Keratinocyte (primary cell): ENCODE results near the gene CLEC9A. TPM values are rescaled to one million over a fixed set of nuclear protein-coding genes. Genes with fewer than 3 reads are reported as not detected.

ENCODE experiments used
- DNase-seq: peaks from one replicate; pipeline ENCODE4 v3.0.0-alpha.2; 2011; ENCODE audit warnings: low read depth, missing footprints, low spot score
- FAIRE-seq: peaks from 2 replicates; lab custom pipeline; 2011; peaks lifted over from hg19 to GRCh38; lab: Jason Lieb, UNC
- H2AFZ ChIP-seq: 2 replicates; pipeline ENCODE4 v1.6.0; 2012; ENCODE audit warnings: low read length, control low read depth, inconsistent platforms; ENCODE audit not compliant: control insufficient read depth
- H3K27ac ChIP-seq: 2 replicates; pipeline ENCODE4 v1.5.1; 2011; ENCODE audit warnings: low read length; ENCODE audit not compliant: control insufficient read depth, insufficient read depth
- H3K27me3 ChIP-seq: 3 replicates; pipeline ENCODE4 v1.6.0; 2011; ENCODE audit warnings: low read length; ENCODE audit not compliant: control insufficient read depth, insufficient read depth; ENCODE audit errors: extremely low read depth
- H3K36me3 ChIP-seq, 2 experiments: 2 replicates in 1 of 2; 3 replicates in 1 of 2; pipeline ENCODE4 v1.5.1; 2011; ENCODE audit warnings: low read length in 2 of 2, mild to moderate bottlenecking in 1 of 2; ENCODE audit not compliant: control insufficient read depth in 2 of 2, insufficient read depth in 2 of 2; ENCODE audit errors: extremely low read depth in 1 of 2
- H3K4me1 ChIP-seq: 3 replicates; pipeline ENCODE4 v1.5.1; 2011; ENCODE audit warnings: low read length; ENCODE audit not compliant: control insufficient read depth, insufficient read depth; ENCODE audit errors: extremely low read depth
- H3K4me2 ChIP-seq: 3 replicates; pipeline ENCODE4 v1.6.0; 2011; ENCODE audit warnings: low read depth, low read length; ENCODE audit not compliant: control insufficient read depth, insufficient read depth; ENCODE audit errors: extremely low read depth
- H3K4me3 ChIP-seq, 3 experiments: fragments of 200-600 bp in 1 of 3; sonication (generic) in 1 of 3; 2 replicates in 2 of 3; 3 replicates in 1 of 3; pipeline ENCODE4 v1.5.1; 2011 to 2016; ENCODE audit warnings: low read length in 3 of 3, mild to moderate bottlenecking in 3 of 3, control low read depth in 2 of 3, inconsistent platforms in 1 of 3, low read depth in 1 of 3, mixed read lengths in 1 of 3, mixed run types in 1 of 3, moderate library complexity in 1 of 3; ENCODE audit not compliant: control insufficient read depth in 2 of 3, insufficient read depth in 2 of 3; ENCODE audit errors: extremely low read depth in 1 of 3
- H3K79me2 ChIP-seq: 2 replicates; pipeline ENCODE4 v1.6.0; 2012; ENCODE audit warnings: low read length; ENCODE audit not compliant: control insufficient read depth, insufficient read depth
- H3K9ac ChIP-seq: 3 replicates; pipeline ENCODE4 v1.6.0; 2011; ENCODE audit warnings: low read length; ENCODE audit not compliant: control insufficient read depth, insufficient read depth; ENCODE audit errors: extremely low read depth
- H3K9me1 ChIP-seq: 3 replicates; pipeline ENCODE4 v1.6.0; 2011; ENCODE audit warnings: low read length; ENCODE audit not compliant: control insufficient read depth, insufficient read depth; ENCODE audit errors: extremely low read depth
- H3K9me3 ChIP-seq: 2 replicates; pipeline ENCODE4 v1.5.1; 2012; ENCODE audit warnings: low read depth, low read length; ENCODE audit not compliant: control insufficient read depth
- H4K20me1 ChIP-seq: 3 replicates; pipeline ENCODE4 v1.6.0; 2011; ENCODE audit warnings: low read length; ENCODE audit not compliant: control insufficient read depth, insufficient read depth; ENCODE audit errors: extremely low read depth
- CTCF ChIP-seq, 3 experiments: IDR thresholded peaks in 1 of 3; conservative IDR thresholded peaks in 1 of 3; optimal IDR thresholded peaks in 1 of 3; 2 replicates in 2 of 3; 3 replicates in 1 of 3; pipeline versions ENCODE3 to v1.5.1; 2011; ENCODE audit warnings: low read length in 3 of 3, mild to moderate bottlenecking in 3 of 3, moderate library complexity in 2 of 3, control low read depth in 1 of 3, inconsistent platforms in 1 of 3; ENCODE audit not compliant: insufficient read depth in 2 of 3; ENCODE audit errors: extremely low read depth in 1 of 3
- EZH2 ChIP-seq: IDR thresholded peaks from one replicate; pipeline ENCODE4 v1.6.1; 2012; ENCODE audit warnings: inconsistent platforms, mild to moderate bottlenecking, low read length, moderate library complexity
- dilution Hi-C: fragments of 300-500 bp; cut with MboI; formaldehyde crosslinking; loops from one replicate; pipeline ENCODE4 v1.7.0; 2020; ENCODE audit warnings: low sequenced_read_pairs; ENCODE audit not compliant: extremely low pct_ligation_motif_present
- polyA plus RNA-seq, 5 experiments: library from polyadenylated mRNA; depleted of rRNA in 3 of 5; stranded (reverse) in 3 of 5; stranded (forward) in 1 of 5; unstranded in 1 of 5; fragments of >200 nt; gene quantifications; 1 replicate in 1 of 5; 2 replicates in 3 of 5; 3 replicates in 1 of 5; pipeline versions ENCODE4 v1.2.1 to v1.2.3, GENCODE V29; 2011 to 2012; ENCODE audit warnings: missing spikeins in 2 of 5, low read depth in 1 of 5, low replicate concordance in 1 of 5

Gene CLEC9A
- polyA plus RNA-seq, 1 donor (not counting 4 experiments of a cell fraction or from before 2014, with no cell fraction given): not detected

DNA sequence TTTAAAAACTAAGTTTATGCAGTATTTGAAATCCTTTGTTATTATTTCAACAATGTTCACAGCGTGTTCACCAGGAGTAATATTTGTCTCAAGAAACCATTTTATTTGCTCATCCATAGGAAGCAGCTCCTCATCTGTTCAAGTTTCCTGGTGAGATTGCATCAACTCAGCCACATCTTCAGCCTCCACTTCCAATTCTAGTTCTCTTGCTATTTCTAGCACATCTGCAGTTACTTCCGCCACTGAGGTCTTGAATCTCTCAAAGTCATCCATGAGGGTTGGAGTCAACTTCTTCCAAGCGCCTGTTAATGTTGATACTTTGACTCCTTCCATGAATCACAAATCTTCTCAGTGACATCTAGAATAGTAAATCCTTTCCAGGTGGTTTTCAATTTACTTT lies 18.0 kb downstream of the CLEC9A start:
- H3K4me1 ChIP-seq: no peaks in the 10 kb centered on the region
- FAIRE-seq: no peak
- no peak for DNase-seq
- no peak overlapping the region for H3K4me2 ChIP-seq
- H2AFZ ChIP-seq: no peak overlapping the region
- H3K79me2 ChIP-seq: no peaks in the 10 kb centered on the region
- no peaks in the 10 kb centered on the region for H4K20me1 ChIP-seq
- no peak overlapping the region for H3K9ac ChIP-seq
- no peak overlapping the region for H3K4me3 ChIP-seq
- H3K9me1 ChIP-seq: no peaks in the 10 kb centered on the region
- no peak overlapping the region for H3K27ac ChIP-seq
- TF ChIP-seq EZH2: no peak
- no peak for TF ChIP-seq CTCF (optimal IDR thresholded peaks at IDR 0.05 in 1 of 3, IDR thresholded peaks at IDR 0.05 in 1 of 3, conservative IDR thresholded peaks at IDR 0.05 in 1 of 3; ENCODE audit: extremely low read depth in 1 of 3, insufficient read depth in 2 of 3, low read length in 3 of 3)
- no peaks in the 10 kb centered on the region for H3K36me3 ChIP-seq
- H3K9me3 ChIP-seq: no peaks in the 10 kb centered on the region
- no peaks in the 10 kb centered on the region for H3K27me3 ChIP-seq
- dilution Hi-C loops: no loop called here

DNA sequence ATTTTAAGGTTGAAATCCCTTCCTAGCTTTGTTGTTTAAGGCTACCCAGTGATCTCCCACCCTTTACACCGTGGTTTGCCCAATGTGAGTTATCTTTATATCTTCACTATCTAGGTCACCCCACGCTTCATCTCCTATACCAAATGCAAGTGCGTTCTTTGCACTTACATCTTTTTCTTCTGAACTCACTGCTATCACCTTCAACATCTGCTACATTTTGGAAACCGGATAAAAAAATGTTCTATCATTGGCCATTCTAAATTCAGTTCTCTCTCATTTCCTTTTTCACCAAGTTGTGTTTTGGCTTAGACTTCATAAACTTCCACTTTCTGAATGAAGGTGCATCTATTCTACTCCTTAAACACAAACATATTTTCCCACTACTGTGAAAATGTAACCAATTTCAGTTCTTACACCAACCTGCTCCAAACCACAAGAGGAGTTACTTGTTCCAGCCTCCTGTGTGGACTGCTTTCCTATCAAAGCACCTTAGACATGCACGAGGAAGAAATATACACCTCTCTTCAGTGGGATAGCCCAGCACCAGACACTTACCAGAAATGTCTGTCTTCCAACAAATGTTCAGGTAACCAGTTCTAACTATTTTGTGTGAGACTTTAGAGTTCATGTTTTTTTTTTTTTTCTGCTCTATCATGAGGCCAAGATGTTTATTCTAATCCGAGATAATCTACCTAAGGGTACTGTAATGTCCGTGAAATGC lies 21.9 kb downstream of the CLEC9A start:
- Histone ChIP-seq H3K9me1 (no peaks in the 10 kb centered on the region), H3K79me2 (no peaks in the 10 kb centered on the region), H3K4me2 (no peak overlapping the region), H3K9me3 (no peaks in the 10 kb centered on the region), H3K4me1 (no peaks in the 10 kb centered on the region), H3K4me3 (no peak overlapping the region), H3K27me3 (no peaks in the 10 kb centered on the region), H2AFZ (no peak overlapping the region), H3K9ac (no peak overlapping the region), H3K27ac (no peak overlapping the region), H4K20me1 (no peaks in the 10 kb centered on the region), H3K36me3 (no peaks in the 10 kb centered on the region)
- dilution Hi-C loops: no loop called here
- FAIRE-seq: no peak
- TF ChIP-seq EZH2 (no peak), CTCF (optimal IDR thresholded peaks at IDR 0.05 in 1 of 3, IDR thresholded peaks at IDR 0.05 in 1 of 3, conservative IDR thresholded peaks at IDR 0.05 in 1 of 3; ENCODE audit: extremely low read depth in 1 of 3, insufficient read depth in 2 of 3, low read length in 3 of 3) (no peak)
- no peak for DNase-seq
